Psoas muscle (tissue), 8 donors: ENCODE data around the gene CAMK2A. TPM values are rescaled to one million over a fixed set of nuclear protein-coding genes. Genes with fewer than 3 reads are reported as not detected.

Source experiments
- ATAC-seq, 4 donors: fragments of 200-7000 bp; cut with Tn5 transposase; one replicate each; pipeline ENCODE4 v1.9.1; 2020; ENCODE audit warnings: moderate library complexity in 3 of 4, mild to moderate bottlenecking in 2 of 4
- DNase-seq, 2 donors: peaks; one replicate each; pipeline ENCODE4 v3.0.0-alpha.2; 2020
- H3K27ac ChIP-seq: fragments of 200-600 bp; one replicate; pipeline ENCODE4 v1.8.0; 2022
- H3K27me3 ChIP-seq, 3 donors: fragments of 200-600 bp in 1 of 3; one replicate each; pipeline versions ENCODE4 v1.6.1 to v1.8.0; 2013 to 2022; ENCODE audit warnings: low read length in 2 of 3, mild to moderate bottlenecking in 2 of 3, moderate library complexity in 1 of 3; ENCODE audit not compliant: insufficient read depth in 3 of 3
- H3K36me3 ChIP-seq, 2 donors: fragments of 200-600 bp in 1 of 2; one replicate each; pipeline versions ENCODE4 v1.6.1 to v1.8.0; 2013 to 2022; ENCODE audit warnings: low read depth in 1 of 2, mild to moderate bottlenecking in 1 of 2, moderate library complexity in 1 of 2; ENCODE audit not compliant: insufficient read depth in 1 of 2
- H3K4me1 ChIP-seq: fragments of 200-600 bp; one replicate; pipeline ENCODE4 v1.8.0; 2022
- H3K4me3 ChIP-seq: fragments of 200-600 bp; one replicate; pipeline ENCODE4 v1.8.0; 2022; ENCODE audit warnings: mild to moderate bottlenecking
- H3K9me3 ChIP-seq: fragments of 200-600 bp; one replicate; pipeline ENCODE4 v1.8.0; 2022
- CTCF ChIP-seq: fragments of 200-600 bp; IDR thresholded peaks from one replicate; pipeline ENCODE4 v1.8.0; 2022; ENCODE audit warnings: antibody characterized with exemption
- WGBS, 3 donors: extraction: QIAGEN DNeasy Blood & Tissue Kit; methylation state at CpG; one replicate each; pipeline versions ENCODE4 v1.1.6 to v1.1.7; 2013; 5-methylcytosine and 5-hydroxymethylcytosine counted together
- intact Hi-C, 2 donors: fragments of 100-400 bp; cut with DNase I; formaldehyde crosslinking; loops; one replicate each; pipeline versions ENCODE4 v1.11.0 to v1.14.2; 2022
- polyA plus RNA-seq, 3 donors: library from polyadenylated mRNA; stranded (reverse); fragments of 200-250 nt; gene quantifications; one replicate each; pipeline ENCODE4 v1.2.3, GENCODE V29; 2013
- total RNA-seq, 4 donors: library from RNA; stranded (reverse); fragmentation: NEBNext Ultra II Directional in 2 of 4; extraction: Animal tissue kit (Norgen Biotek cat#: 25700) in 2 of 4; gene quantifications; one replicate each; pipeline versions ENCODE4 v1.2.1 to v1.2.4, GENCODE V29; 2021 to 2023
- donor health status: healthy with polysubstance abuse.
- donor health status: DM: no; HTN: no; CAD: no; lungs with moderate emphysema.
- donor health status: Bipolar disorder and iron deficiency.
- donor health status: healthy.
- donor health status: DM: yes; HTN: yes; CAD: no.
- donor health status: DM: no; HTN: no; CAD: no.
- donor health status: DM: no; HTN: no; CAD: no.
- donor health status: DM: yes; HTN: yes; CAD: no.

The CAMK2A gene
- total and polyA plus RNA-seq, 7 donors = 8.1 to 118 (median 45.3) TPM

GRCh38 chr5:150283904-150284303 lies 5.7 kb downstream of the CAMK2A start:
- no peaks in the 10 kb centered on the region for H3K4me1 ChIP-seq
- intact Hi-C loops = no loop called here
- no peak for ATAC-seq
- WGBS, 3 donors = 77 to 82% (median 79%) methylated on average over 3 of the region's 3 CpGs
- H3K27me3 ChIP-seq = no peaks in the 10 kb centered on the region
- no peaks in the 10 kb centered on the region for H3K36me3 ChIP-seq
- no peaks in the 10 kb centered on the region for H3K9me3 ChIP-seq
- no peak overlapping the region for H3K4me3 ChIP-seq
- no peak overlapping the region for H3K27ac ChIP-seq
- DNase-seq = no peak
- no peak for TF ChIP-seq CTCF

GRCh38 chr5:150281987-150282386 lies 7.6 kb downstream of the CAMK2A start:
- Histone ChIP-seq H3K36me3 (no peaks in the 10 kb centered on the region), H3K27me3 (no peaks in the 10 kb centered on the region), H3K9me3 (no peaks in the 10 kb centered on the region), H3K4me1 (no peaks in the 10 kb centered on the region), H3K27ac (no peak overlapping the region), H3K4me3 (no peak overlapping the region)
- TF ChIP-seq CTCF = no peak
- 72 to 79% (median 74%) methylated on average over 8 of the region's 8 CpGs for WGBS, 3 donors
- intact Hi-C loops = no loop called here
- DNase-seq = no peak
- no peak for ATAC-seq

GRCh38 chr5:150279330-150280020 lies 10.1 kb downstream of the CAMK2A start:
- no peak for TF ChIP-seq CTCF
- Histone ChIP-seq H3K27me3 (no peaks in the 10 kb centered on the region), H3K36me3 (no peaks in the 10 kb centered on the region), H3K4me3 (no peak overlapping the region), H3K27ac (no peak overlapping the region), H3K4me1 (no peaks in the 10 kb centered on the region), H3K9me3 (no peaks in the 10 kb centered on the region)
- DNase-seq = no peak
- intact Hi-C loops = loop anchor here in 1 of 2 donors (10.0 kb wide), 1 partner anchor 155 kb away; no protein-coding TSS in a partner anchor
- no peak for ATAC-seq
- 65 to 80% (median 70%) methylated on average over 13 of the region's 13 CpGs for WGBS, 3 donors

- Histone ChIP-seq H3K36me3 (no peaks in the 10 kb centered on the region), H3K27me3 (no peaks in the 10 kb centered on the region), H3K27ac (no peak overlapping the region), H3K4me1 (no peaks in the 10 kb centered on the region), H3K9me3 (no peaks in the 10 kb centered on the region), H3K4me3 (no peak overlapping the region)
- no peak for TF ChIP-seq CTCF
- WGBS, 3 donors = 83 to 87% (median 84%) methylated on average over 6 of the region's 6 CpGs
- DNase-seq (no peak), ATAC-seq (no peak)
- intact Hi-C loops = loop anchor here in 1 of 2 donors (10.0 kb wide), 1 partner anchor 156 kb away; no protein-coding TSS in a partner anchor
These were observed 10.7 kb downstream of the CAMK2A start for GRCh38 chr5:150278916-150279315.
